GM13976 (cell line): ENCODE data around the gene SHLD1.

Experiments
- DNase-seq: peaks from one replicate; pipeline ENCODE4 v3.0.0; 2012; ENCODE audit warnings: low spot score
- CTCF ChIP-seq: IDR thresholded peaks from 2 replicates; pipeline ENCODE4 v1.5.1; 2012; ENCODE audit warnings: borderline replicate concordance, mild to moderate bottlenecking; ENCODE audit not compliant: insufficient read depth; ENCODE audit errors: extremely low read depth, missing control alignments, control extremely low read depth
- in situ Hi-C: fragments of 300-500 bp; cut with MboI; formaldehyde crosslinking; loops from one replicate; pipeline ENCODE4 v1.12.0; 2022; ENCODE audit warnings: low sequenced_read_pairs, mixed read lengths, inconsistent platforms; ENCODE audit not compliant: unreplicated experiment

The SHLD1 gene

DNA sequence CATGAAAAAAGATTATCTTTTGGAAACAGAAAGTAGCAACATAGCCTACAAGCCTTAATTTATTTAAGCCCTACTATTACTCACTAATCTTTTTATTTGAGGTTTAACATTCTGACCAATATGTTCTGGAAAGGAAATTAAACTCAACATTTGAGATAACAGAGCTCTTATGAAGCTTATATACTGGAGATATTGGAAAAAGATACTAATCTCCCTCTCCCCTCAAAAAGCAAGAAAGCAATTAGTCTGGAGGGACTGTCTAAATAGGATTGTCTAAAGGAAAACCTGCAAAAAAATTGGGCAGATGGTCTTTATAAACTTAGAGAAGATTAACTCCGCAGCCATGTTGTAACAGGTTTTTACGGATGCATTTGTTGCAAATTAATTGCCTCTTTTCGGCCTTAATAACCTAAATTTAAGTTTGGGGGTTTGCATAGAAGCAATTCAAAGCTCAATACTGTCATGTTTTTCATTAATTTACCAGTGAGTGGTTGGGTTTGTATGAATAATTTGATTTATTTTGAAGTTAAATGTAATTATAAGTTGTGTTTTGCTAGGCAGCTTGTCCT, 79.1 kb downstream of the SHLD1 start:
- in situ Hi-C loops = no loop called here
- no peak for DNase-seq
- no peak for TF ChIP-seq CTCF

DNA sequence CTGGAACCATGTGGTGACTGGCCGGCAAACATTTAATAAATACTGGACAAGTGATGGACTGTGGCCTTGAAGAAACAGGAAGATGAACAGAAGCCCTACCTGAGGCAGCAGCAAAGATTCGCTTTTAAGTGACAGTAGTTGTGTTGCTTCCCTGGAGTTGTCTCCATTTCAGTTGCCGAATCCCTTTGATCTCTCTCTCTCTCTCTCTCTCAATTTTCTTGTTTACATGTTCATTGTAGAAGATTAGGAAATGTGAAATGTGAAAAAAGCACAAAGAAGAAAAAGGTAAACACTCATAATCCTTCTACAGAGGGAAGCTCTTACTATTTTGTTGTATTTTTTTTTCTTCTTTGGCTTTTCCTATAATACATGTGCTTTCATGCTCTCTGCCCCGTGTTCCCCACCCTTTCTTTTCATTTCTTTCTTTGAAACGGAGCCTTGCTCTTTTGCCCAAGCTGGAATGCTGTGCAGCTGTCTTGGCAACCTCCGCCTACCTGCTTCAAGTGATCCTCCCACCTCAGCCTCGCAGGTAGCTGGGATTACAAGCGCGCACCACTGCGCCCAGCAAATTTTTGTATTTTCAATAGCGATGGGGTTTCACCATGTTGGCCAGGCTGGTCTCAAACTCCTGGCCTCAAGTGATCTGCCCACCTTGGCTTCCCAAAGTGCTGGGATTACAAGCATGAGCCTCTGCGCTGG, 81.5 kb downstream of the SHLD1 start:
- in situ Hi-C loops = no loop called here
- no peak for TF ChIP-seq CTCF
- no peak for DNase-seq

GRCh38 chr20:5833309-5833941, 83.2 kb downstream of the SHLD1 start:
- TF ChIP-seq CTCF = no peak
- in situ Hi-C loops = no loop called here
- DNase-seq = no peak

DNA sequence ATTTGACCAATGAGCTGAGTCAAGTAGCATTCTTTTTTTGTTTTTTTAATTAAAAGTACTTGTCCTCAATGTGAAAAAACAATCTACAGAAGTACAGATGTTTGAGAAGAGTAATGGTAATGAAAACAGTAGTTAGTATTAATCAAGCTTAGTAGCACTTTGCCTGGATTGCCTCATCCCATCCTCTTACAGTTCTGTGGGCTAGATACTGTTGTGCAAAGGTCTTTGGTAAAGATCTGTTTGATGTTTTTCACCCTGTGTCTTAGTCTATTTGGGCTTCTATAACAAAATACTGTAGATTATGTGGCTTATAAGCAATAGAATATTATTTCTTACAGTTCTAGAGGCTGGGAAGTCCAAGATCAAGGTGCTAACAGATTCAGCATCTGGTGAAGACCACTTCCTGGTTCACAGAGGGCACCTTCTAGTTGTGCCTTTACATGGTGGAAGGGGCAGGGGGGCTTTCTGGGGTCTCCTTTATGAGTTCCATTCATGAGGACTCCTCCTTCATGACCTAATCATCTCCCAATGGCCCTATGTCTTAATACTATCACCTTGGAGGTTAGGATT, 84.3 kb downstream of the SHLD1 start:
- in situ Hi-C loops = no loop called here
- no peak for TF ChIP-seq CTCF
- no peak for DNase-seq

DNA sequence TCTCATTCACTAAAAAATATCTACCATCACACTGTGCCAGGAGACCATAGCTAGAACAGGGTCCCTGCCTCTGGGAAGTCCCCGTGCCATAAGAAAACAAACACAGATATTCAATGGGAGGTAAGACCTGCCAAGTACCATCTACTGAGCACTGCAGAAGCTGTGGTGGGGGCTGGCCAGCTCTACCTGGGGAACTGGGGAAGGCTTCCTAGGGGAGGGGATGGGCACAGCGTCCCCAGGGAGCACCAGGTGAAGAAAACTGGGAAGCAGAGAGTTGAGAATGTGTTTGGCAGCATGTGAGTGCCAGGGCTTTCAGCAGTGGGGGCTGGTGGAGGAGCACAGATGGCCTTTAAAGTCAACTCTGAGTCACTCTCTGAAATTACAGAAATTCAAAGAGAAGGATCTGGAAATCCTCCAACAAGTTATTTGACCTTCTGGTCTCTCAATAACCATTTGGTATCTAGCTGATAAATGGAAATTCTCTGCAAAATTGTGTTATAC, 85.2 kb downstream of the SHLD1 start:
- TF ChIP-seq CTCF = no peak
- in situ Hi-C loops = no loop called here
- DNase-seq = no peak

- no peak for TF ChIP-seq CTCF
- no peak for DNase-seq
- in situ Hi-C loops = no loop called here
Observed at GRCh38 chr20:5835871-5836270, 85.7 kb downstream of the SHLD1 start.
